ENCODE results near the gene ISY1. TPM values are rescaled to one million over a fixed set of nuclear protein-coding genes. Genes with fewer than 3 reads are reported as not detected.

The ISY1 gene
- 22.8 and 31.5 TPM in 2 replicates for total RNA-seq

GRCh38 chr3:129160891-129161859, at the start of gene ISY1:
Gene ISY1 (minus strand): TSS chr3:129161063. CDS start chr3:129160975, 88 bp downstream.

GRCh38 chr3:129183569-129184395, 22.9 kb upstream of the ISY1 start, which contains the start of gene CNBP:
Gene CNBP (minus strand): TSS chr3:129183896. CDS start chr3:129171757, 12,139 bp downstream.

GRCh38 chr3:129121792-129122411, 39.0 kb downstream of the ISY1 start, which contains the start of gene RAB43:
Gene RAB43 (minus strand): TSS chr3:129121804. CDS start chr3:129121489, 315 bp downstream.

Other genes starting within 250 kb of the ISY1 start
- under 0.01 and 0.37 TPM in 2 replicates for gene CFAP92, start 167.0 kb downstream of the ISY1 start, total RNA-seq
- gene EFCC1, start 159.8 kb downstream of the ISY1 start, total RNA-seq: not detected in 2 replicates
- not detected in 2 replicates for gene GP9, start 100.3 kb downstream of the ISY1 start, total RNA-seq
- 5.1 and 8.4 TPM in 2 replicates for gene RAB43, start 39.3 kb downstream of the ISY1 start, total RNA-seq
- gene CNBP, start 22.8 kb upstream of the ISY1 start, total RNA-seq: 217 and 230 TPM in 2 replicates
- gene COPG1, start 88.5 kb upstream of the ISY1 start, total RNA-seq: 253 and 336 TPM in 2 replicates
- gene HMCES, start 117.8 kb upstream of the ISY1 start, total RNA-seq: 11.8 and 19.5 TPM in 2 replicates